BE2C (cell line): ENCODE measurements around the gene TUBA3D.
"Not testable (repeated sequence)": the region's sequence is repeated elsewhere in the genome, so short reads cannot be mapped to it uniquely, and the experiment has no call there.

Source experiments
- DNase-seq: peaks from one replicate; pipeline ENCODE4 v3.0.0-alpha.2; 2020
- H3K27me3 ChIP-seq: fragments of 250-450 bp; sonication (Bioruptor Pico); 2 replicates; pipeline ENCODE4 v1.5.1; 2020; ENCODE audit warnings: mild to moderate bottlenecking
- H3K36me3 ChIP-seq: fragments of 250-450 bp; sonication (Bioruptor Pico); 2 replicates; pipeline ENCODE4 v1.5.1; 2020; ENCODE audit warnings: mild to moderate bottlenecking
- H3K4me1 ChIP-seq: fragments of 250-450 bp; sonication (Bioruptor Pico); 2 replicates; pipeline ENCODE4 v1.5.1; 2020
- H3K4me3 ChIP-seq: 2 replicates; pipeline ENCODE4 v1.5.1; 2011; ENCODE audit warnings: low read depth, low read length
- H3K9me3 ChIP-seq: fragments of 250-450 bp; sonication (Bioruptor Pico); 2 replicates; pipeline ENCODE4 v1.5.1; 2020
- TF ChIP-seq, protein P1 (sequence below): IDR thresholded peaks from 2 replicates; pipeline ENCODE4 v1.5.1; 2012; ENCODE audit warnings: mild to moderate bottlenecking, low read depth, low read length

The TUBA3D gene

DNA sequence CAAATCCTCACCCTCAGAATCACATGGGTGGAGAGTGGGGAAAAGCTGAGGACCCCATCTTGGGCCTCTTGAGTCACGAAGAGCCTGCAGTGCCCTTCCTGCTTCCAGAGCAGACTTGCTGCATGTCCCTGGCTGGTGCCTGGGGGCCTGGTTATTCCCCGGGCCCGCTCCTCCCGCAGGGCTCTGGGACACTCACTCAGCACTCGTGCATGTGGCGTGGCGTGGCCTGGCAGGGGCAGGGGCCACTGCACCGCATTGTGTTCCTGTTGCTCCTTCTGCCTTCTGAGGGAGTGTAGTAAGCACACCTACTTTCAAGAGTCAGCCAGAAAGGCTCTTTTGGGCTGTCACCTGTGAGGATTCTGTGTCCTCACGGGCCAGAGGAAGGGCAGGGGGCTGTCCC, 33.7 kb downstream of the TUBA3D start:
- H3K4me1 ChIP-seq, result no peaks in the 10 kb centered on the region
- no peaks in the 10 kb centered on the region for H3K36me3 ChIP-seq
- DNase-seq, result no peak
- no peak overlapping the region for H3K4me3 ChIP-seq
- H3K27me3 ChIP-seq, result no peaks in the 10 kb centered on the region
- TF ChIP-seq, protein P1, sequence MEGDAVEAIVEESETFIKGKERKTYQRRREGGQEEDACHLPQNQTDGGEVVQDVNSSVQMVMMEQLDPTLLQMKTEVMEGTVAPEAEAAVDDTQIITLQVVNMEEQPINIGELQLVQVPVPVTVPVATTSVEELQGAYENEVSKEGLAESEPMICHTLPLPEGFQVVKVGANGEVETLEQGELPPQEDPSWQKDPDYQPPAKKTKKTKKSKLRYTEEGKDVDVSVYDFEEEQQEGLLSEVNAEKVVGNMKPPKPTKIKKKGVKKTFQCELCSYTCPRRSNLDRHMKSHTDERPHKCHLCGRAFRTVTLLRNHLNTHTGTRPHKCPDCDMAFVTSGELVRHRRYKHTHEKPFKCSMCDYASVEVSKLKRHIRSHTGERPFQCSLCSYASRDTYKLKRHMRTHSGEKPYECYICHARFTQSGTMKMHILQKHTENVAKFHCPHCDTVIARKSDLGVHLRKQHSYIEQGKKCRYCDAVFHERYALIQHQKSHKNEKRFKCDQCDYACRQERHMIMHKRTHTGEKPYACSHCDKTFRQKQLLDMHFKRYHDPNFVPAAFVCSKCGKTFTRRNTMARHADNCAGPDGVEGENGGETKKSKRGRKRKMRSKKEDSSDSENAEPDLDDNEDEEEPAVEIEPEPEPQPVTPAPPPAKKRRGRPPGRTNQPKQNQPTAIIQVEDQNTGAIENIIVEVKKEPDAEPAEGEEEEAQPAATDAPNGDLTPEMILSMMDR, result no peak
- H3K9me3 ChIP-seq, result no peaks in the 10 kb centered on the region

DNA sequence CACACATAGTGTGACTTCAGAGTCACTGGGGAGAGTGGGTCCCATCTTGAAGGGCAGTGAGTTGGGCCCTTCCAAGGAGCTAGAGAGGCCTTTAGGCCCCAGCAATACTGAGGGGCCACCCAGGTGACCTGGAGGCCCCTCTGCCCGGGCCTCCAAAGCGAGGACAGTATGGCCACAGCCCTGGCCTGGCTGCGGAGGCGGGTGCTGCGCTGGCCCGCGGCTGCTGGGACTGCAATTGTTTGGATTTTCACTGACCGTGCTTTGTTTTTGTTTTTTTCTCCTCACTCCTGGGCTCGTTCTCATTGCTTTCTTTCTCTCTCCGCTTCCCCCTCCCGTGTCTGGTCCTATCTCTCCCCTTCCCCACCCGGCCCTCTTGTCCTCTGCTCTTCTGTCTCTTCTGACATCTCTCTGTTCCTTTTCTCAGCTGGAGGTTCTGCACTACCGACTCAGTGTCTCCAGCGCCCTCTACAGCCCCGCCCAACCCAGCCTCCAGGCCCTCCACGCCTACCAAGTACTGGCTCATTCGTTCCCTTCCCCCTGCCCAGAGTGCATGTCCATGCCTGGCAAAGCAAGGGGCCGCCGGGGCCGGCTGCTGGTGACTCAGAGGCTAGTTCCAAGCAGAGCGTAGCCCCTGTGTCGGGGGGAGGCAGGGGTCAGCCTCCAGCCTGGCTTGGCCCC, 35.5 kb downstream of the TUBA3D start:
- H3K4me3 ChIP-seq, H3K27me3 ChIP-seq, H3K9me3 ChIP-seq, H3K36me3 ChIP-seq, H3K4me1 ChIP-seq: not testable (repeated sequence)
- TF ChIP-seq, protein P1, result peak; percentile 26
- DNase-seq, result peak; percentile 74

DNA sequence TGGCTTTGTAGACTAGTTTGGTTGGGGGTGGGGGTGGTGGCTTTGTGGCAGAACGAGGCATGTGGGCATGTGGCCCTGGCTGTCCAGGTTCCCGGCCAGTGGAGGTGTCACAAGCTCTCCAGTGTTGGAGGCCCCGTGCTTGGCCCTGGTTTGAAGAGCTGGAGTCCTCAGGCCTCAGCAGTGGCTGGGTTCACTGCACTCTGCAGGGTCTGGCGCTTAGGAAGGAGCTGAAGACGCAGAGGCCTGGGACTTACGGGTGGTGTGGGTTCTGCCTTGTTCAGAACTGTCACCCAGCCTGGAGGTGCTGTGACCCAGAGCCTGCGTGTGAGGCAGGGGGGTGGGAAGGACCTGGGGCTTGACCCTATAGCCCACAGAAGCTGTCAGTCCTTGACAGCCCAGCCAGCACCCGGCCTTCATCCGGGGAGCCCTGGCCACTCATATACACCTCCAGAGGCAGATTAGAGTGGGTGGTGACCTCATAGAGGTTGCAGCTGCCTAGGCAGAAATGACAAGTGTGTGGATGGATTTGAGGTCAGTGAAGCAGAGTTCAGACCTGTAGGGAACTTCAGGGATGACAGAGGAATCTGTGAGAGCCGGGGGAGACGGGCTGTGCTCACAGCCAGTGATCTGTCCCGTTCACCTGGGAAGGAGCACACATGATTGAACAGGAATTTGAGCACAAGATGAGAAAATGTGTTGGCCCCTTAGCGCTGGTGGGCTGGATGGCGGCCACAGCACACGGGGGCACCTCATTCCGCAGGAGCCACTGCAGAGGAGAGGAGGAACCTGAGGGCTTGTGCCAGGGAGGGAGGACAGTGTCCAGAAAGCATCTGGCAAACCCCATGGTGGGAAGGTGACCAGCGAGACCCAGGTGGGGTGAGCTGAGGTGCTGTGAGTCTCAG, 36.3 kb downstream of the TUBA3D start:
- not testable (repeated sequence) for DNase-seq, H3K4me1 ChIP-seq, H3K9me3 ChIP-seq, H3K36me3 ChIP-seq, H3K4me3 ChIP-seq, H3K27me3 ChIP-seq

DNA sequence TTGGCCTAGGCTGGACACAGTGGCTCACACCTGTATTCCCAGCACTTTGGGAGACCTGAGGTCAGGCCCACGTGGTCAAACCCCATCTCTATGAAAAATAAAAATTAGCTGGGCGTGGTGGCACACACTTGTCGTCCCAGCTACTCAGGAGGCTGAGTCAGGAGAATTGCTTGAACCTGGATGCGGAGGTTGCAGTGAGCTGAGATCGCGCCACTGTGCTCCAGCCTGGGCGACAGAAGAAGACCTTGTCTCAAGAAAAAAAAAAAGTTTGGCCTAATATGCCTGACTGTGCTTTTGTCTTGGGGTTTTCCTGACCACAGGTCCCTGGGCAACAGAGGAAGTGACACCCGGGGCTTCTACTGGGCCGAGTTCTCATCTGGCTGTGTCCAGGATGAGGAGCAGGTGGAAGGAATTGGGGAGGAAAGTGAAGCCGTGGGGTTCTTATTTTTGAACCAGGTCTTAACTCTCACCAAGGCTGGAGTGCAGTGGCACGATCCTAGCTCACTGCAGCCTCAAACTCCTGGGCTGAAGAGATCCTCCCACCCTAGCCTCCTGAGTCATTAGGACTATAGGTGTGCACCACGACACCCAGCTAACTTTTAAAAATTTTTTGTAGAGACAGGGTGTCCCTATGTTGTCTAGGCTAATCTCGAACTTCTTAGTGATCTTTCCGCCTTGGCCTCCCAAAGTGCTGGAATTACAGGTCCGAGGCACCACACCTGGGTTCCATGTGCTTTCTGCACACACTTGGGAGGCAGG, 38.7 kb downstream of the TUBA3D start:
- H3K36me3 ChIP-seq, H3K4me1 ChIP-seq, H3K27me3 ChIP-seq: not testable (repeated sequence)

DNA sequence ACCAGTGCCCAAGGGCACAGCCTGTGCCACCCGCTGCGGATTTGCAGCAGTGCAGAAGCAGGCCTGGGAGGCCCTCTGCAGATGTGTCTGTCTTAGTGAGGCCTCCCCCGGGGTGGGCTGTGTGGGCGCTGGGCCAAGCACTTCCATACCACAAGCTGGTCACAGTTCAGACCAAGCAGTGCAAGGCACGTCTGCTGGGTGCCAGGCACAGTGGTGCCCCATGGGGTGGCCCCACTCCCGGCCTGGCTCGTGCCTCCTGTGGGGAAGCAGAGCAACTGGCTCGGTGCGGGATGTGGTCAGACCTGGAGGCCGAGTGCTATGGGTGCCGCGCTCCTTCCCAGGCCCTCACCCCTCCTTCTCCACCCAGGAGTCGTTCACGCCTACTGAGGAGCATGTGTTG, 39.3 kb downstream of the TUBA3D start:
- peak; percentile 26 for DNase-seq
- not testable (repeated sequence) for H3K4me3 ChIP-seq, H3K9me3 ChIP-seq, H3K4me1 ChIP-seq, H3K27me3 ChIP-seq, H3K36me3 ChIP-seq

More for the DNA sequence above, 38.7 kb downstream of the TUBA3D start:
- H3K9me3 ChIP-seq, H3K4me3 ChIP-seq, DNase-seq: not testable (repeated sequence)

DNA sequence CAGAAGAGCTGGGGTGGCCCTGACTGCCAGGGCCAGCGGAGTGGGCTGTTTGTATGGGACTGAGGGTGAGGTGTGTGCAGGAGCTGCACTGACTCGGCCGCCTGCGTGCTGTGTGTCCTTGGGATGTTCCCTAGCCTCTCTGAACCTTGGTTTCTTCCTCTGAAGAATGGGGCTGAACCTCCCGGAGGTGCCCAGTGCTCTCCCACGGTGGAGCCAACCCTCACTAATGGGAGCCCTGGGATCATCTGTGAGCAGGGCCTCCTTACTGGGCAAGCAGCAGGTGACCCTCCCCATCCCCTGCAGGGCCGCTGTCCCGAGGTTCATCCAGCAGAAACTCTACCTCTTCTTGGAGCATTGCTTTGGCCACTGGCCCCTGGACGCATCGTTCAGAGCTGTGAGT, 40.1 kb downstream of the TUBA3D start:
- Histone ChIP-seq H3K4me3 (no peak overlapping the region), H3K36me3 (no peaks in the 10 kb centered on the region), H3K27me3 (no peaks in the 10 kb centered on the region), H3K4me1 (no peaks in the 10 kb centered on the region), H3K9me3 (no peaks in the 10 kb centered on the region)
- TF ChIP-seq, protein P1, result no peak
- no peak for DNase-seq

DNA sequence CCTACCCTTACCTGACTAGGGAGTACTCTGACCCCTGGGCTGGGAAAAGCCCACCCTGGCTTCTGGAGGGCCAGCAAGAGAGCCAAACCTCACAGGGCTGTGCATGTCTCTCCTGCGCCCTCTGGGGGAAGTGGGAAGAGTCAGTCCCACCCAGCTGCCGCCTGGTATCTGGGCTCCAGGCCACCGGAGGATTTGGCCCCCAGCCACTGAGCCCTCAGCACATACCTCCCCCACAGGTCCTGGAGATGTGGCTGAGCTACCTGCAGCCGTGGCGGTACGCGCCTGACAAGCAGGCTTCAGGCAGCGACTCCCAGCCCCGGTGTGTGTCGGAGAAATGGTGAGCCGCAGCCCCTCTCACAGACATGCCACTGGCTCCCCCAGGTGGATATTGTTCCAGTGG, 40.7 kb downstream of the TUBA3D start:
- peak; percentile 60 for DNase-seq

More for the DNA sequence above, 40.7 kb downstream of the TUBA3D start:
- H3K27me3 ChIP-seq, H3K36me3 ChIP-seq, H3K9me3 ChIP-seq, H3K4me1 ChIP-seq, H3K4me3 ChIP-seq: not testable (repeated sequence)
- TF ChIP-seq, protein P1, result peak; percentile 40
